HG03175 (cell line): ENCODE data around the gene KLHL33.

Experiments used
- ATAC-seq: cut with Tn5 transposase; IDR thresholded peaks from one replicate; pipeline ENCODE4 v1.9.1; 2021; ENCODE audit warnings: mild to moderate bottlenecking, moderate library complexity; ENCODE audit not compliant: unreplicated experiment

Gene KLHL33

DNA sequence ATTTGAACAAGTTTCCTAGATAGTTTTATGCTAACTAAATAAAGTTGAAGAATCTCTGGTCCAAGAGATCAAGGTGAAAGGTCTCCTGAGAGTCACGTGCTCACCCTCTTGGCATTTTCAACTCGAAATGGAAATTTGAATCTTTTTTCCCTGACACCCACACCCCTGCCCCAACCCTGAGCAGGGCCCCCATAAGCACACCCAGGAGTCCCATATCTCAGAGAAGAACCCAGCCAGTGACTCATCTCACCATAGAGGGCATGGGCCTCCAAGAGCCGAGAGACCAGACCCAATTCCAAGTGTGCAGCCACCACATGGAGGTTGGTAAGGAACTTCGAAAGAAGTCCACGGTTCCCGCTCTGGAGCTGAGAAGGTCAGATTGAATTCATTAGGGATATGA, 55.3 kb downstream of the KLHL33 start:
- ATAC-seq, result no peak

DNA sequence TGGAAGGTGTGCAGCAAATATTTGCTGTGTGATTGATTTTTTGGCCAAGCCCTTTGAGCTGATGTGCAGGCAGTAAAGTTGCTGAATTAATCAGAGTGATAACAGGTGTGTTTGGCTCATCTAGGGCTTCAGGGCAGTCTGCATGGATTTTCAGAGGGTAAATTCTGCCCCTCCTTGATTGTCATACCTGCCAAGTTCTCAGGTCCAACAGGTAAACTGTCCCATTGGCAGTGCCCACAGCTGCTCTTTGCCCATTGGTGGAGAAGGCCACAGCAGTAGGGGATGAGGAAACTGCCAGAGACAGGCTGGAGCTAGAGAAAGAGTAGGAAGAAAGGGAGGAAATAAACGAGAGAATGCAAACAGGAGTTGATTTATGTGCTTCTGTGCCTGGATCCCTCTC, 56.2 kb downstream of the KLHL33 start:
- ATAC-seq, result no peak

DNA sequence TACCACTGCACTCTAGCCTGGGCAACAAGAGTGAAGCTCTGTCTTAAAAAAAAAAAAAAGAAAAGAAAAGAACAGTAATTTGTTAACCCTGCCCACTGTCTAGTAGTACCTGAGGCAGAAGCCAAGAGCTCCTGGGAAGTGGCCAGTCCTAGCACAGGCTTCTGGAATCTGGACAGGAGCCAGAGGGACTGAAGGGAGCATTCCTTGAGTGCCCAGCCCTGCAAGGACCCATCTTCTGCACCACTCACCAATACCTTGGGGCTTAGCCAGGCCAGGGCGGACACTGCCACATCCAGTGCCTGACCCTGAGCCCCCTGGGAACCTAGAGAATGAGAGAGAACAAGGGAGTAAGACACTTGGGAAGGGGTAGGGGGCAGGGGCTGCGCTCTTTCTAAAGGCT, 58.8 kb downstream of the KLHL33 start:
- no peak for ATAC-seq

DNA sequence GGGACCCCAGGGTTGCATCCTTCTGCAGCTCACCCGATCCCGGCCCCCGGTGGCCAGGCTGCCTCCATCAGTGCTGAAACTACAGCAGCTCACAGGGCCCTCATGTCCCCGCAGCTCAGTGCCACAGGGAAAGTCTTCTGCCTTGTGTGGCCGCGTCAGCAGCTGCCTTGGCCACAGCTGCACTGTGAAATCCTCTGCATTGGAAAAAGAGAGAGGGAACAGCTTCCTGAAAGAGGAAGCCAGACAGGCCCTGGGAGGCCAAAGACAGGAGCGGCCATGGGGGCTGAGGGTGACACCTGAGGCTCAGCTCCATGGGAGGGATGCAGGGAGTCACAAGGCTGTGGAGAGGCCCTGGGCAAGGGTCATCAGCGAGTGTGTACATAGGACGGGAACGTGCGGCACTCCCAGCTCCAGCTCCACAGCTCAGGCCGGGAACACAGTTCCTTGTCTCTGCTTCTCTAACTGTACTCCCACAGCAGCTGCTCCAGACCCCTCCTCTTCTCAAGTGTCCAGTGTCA, 59.8 kb downstream of the KLHL33 start:
- ATAC-seq, result no peak
